Measurements from ENCODE around the gene UNC45B. TPM values are rescaled to one million over a fixed set of nuclear protein-coding genes. Genes with fewer than 3 reads are reported as not detected.

UNC45B gene
- total and polyA plus RNA-seq, 2 of the 13 experiments (the other 11 are each of a cell fraction or from before 2014, with no cell fraction given): 0.01 TPM; not detected in 1

GRCh38 chr17:35170968-35171771 lies 23.6 kb downstream of the UNC45B start:
- in situ Hi-C loops (cut with HindIII; ENCODE audit: extremely low pct_ligation_motif_present, low pct_unique_long_range_greater_than_20kb): loop anchor here (10.0 kb wide), 1 partner anchor 364 kb away; the partner anchor contains the start of gene SLFN12L
- ATAC-seq (no peak), DNase-seq (ENCODE audit: low spot score) (no peak), FAIRE-seq (no peak)
- POLR2A ChIA-PET: no interaction called here
- CTCF ChIA-PET (ENCODE audit: low intra/inter-chr PET ratio, low total read pairs): no interaction called here
- Histone ChIP-seq H3K4me3 (replicated peaks in 1 of 3; ENCODE audit: insufficient read depth in 1 of 3, low read depth in 2 of 3, low read length in 3 of 3) (no peak overlapping the region), H2AFZ (ENCODE audit: low read length) (no peak overlapping the region), H3K9me3 (ENCODE audit: low read length) (no peaks in the 10 kb centered on the region), H3K27ac (ENCODE audit: extremely low read length, insufficient read depth, low read length) (no peak overlapping the region), H3K36me3 (replicated peaks in 1 of 2; ENCODE audit: control insufficient read depth in 1 of 2, insufficient read depth in 2 of 2, low read length in 2 of 2) (no peaks in the 10 kb centered on the region), H3K4me1 (ENCODE audit: insufficient read depth, low read length) (no peaks in the 10 kb centered on the region), H3K9ac (ENCODE audit: insufficient read depth, low read depth, low read length) (no peak overlapping the region), H4K20me1 (ENCODE audit: insufficient read depth, low read length) (no peaks in the 10 kb centered on the region), H3K79me2 (ENCODE audit: insufficient read depth, low read length) (no peaks in the 10 kb centered on the region), H3K27me3 (ENCODE audit: control insufficient read depth in 1 of 2, insufficient read depth in 2 of 2, low read length in 2 of 2) (peaks cover 0 to 28% of the 10 kb centered on the region in 2 experiments; a peak in 4 of 5 replicates), H3K4me2 (ENCODE audit: low read depth, low read length) (no peak overlapping the region)
- WGBS (ENCODE audit: low lambda C conversion rate): 23% methylated on average over 17 of the region's 18 CpGs
- intact Hi-C loops (cut with micrococcal nuclease; ENCODE audit: unreplicated experiment): no loop called here
- no TSS peak for BruUV-seq (replicated peaks)
- no peak for TF ChIP-seq MED1 (CRISPR knock-in tag; IDR thresholded peaks at IDR 0.05)
- TF ChIP-seq MAFG (CRISPR knock-in tag; IDR thresholded peaks at IDR 0.05): no peak
- TF ChIP-seq ZNF674 (CRISPR knock-in tag; IDR thresholded peaks at IDR 0.05; ENCODE audit: low read depth): no peak
- TF ChIP-seq DBP (CRISPR knock-in tag; IDR thresholded peaks at IDR 0.05; ENCODE audit: not compliant biosample characterization): no peak
- no peak for TF ChIP-seq ZNF878 (CRISPR knock-in tag; IDR thresholded peaks at IDR 0.05)
- no peak for TF ChIP-seq ZNF3 (CRISPR knock-in tag; IDR thresholded peaks at IDR 0.05)
- no peak for TF ChIP-seq ZNF598 (CRISPR knock-in tag; IDR thresholded peaks at IDR 0.05; ENCODE audit: borderline replicate concordance)
- no peak for TF ChIP-seq NR2F6 (IDR thresholded peaks at IDR 0.05)
- no peak for TF ChIP-seq NR2F6 (CRISPR knock-in tag; IDR thresholded peaks at IDR 0.05)
- no peak for TF ChIP-seq ZNF256 (CRISPR knock-in tag; conservative IDR thresholded peaks at IDR 0.05)
- TF ChIP-seq ZNF232 (CRISPR knock-in tag; IDR thresholded peaks at IDR 0.05; ENCODE audit: borderline replicate concordance): no peak
- no peak for TF ChIP-seq RBM22 (optimal IDR thresholded peaks at IDR 0.05; ENCODE audit: low read length)
- no peak for TF ChIP-seq ZNF772 (CRISPR knock-in tag; IDR thresholded peaks at IDR 0.05)
- no peak for TF ChIP-seq USF2 (IDR thresholded peaks at IDR 0.05; ENCODE audit: low read depth, low read length)
- TF ChIP-seq USF2 (CRISPR knock-in tag; IDR thresholded peaks at IDR 0.05; ENCODE audit: borderline replicate concordance): no peak
- TF ChIP-seq E2F1 (CRISPR knock-in tag; IDR thresholded peaks at IDR 0.05): no peak
- TF ChIP-seq ZBTB10 (CRISPR knock-in tag; IDR thresholded peaks at IDR 0.05; ENCODE audit: borderline replicate concordance): no peak
- no peak for TF ChIP-seq POLR2A (IDR thresholded peaks at IDR 0.05; ENCODE audit: insufficient read depth in 1 of 2, low read depth in 2 of 2, low read length in 2 of 2)
- no peak for TF ChIP-seq SUZ12 (IDR thresholded peaks at IDR 0.05; ENCODE audit: low read depth, low read length)
